SK-N-SH (cell line): Measurements from ENCODE around the gene FGD6. TPM values are rescaled to one million over a fixed set of nuclear protein-coding genes. Genes with fewer than 3 reads are reported as not detected.
A peak's percentile ranks its signal among the peaks of the same experiment; 100 is the strongest.

ENCODE experiments used
- CTCF ChIA-PET: fragments of 300-600, 350-600 bp; formaldehyde crosslinking; extraction: SDS; loops from one replicate; lab custom pipeline; 2021; lab: Yijun Ruan, JAX
- POLR2A ChIA-PET: fragments of 350-600 bp; sonication (Branson Sonifier 250); formaldehyde crosslinking; extraction: SDS; loops from one replicate; lab custom pipeline; 2020; ENCODE audit warnings: antibody characterized with exemption, inconsistent platforms; lab: Yijun Ruan, JAX
- DNase-seq: peaks from one replicate; pipeline ENCODE4 v3.0.0; 2012
- H2AFZ ChIP-seq: fragments of 200-600 bp; sonication (generic); 2 replicates; pipeline ENCODE4 v1.8.1; 2016; ENCODE audit warnings: antibody characterized with exemption, mild to moderate bottlenecking, low read depth
- H3F3A ChIP-seq: fragments of 200-600 bp; sonication (generic); replicated peaks from 2 replicates; pipeline ENCODE3; 2016; ENCODE audit warnings: antibody characterized with exemption, mild to moderate bottlenecking; ENCODE audit not compliant: insufficient read depth
- H3K27ac ChIP-seq, 2 experiments: fragments of 200-500 bp in 1 of 2; fragments of 200-600 bp in 1 of 2; sonication (Bioruptor generic) in 1 of 2; sonication (generic), shearing (Covaris generic) in 1 of 2; 2 replicates each; pipeline versions ENCODE4 v1.5.1 to v1.6.1; 2014 to 2016; ENCODE audit warnings: low read depth in 2 of 2, inconsistent platforms in 1 of 2, low read length in 1 of 2, mild to moderate bottlenecking in 1 of 2, mixed read lengths in 1 of 2
- H3K27me3 ChIP-seq: fragments of 200-600 bp; sonication (generic), shearing (Covaris generic); 2 replicates; pipeline ENCODE4 v1.6.1; 2016; ENCODE audit warnings: mixed run types; ENCODE audit not compliant: insufficient read depth
- H3K36me3 ChIP-seq, 2 experiments: fragments of 200-500 bp in 1 of 2; fragments of 200-600 bp in 1 of 2; sonication (Bioruptor generic) in 1 of 2; sonication (generic) in 1 of 2; replicated peaks in 1 of 2; 2 replicates each; pipeline versions ENCODE3 to v1.5.1; 2014 to 2016; ENCODE audit warnings: low read length in 1 of 2, mild to moderate bottlenecking in 1 of 2; ENCODE audit not compliant: insufficient read depth in 2 of 2, control insufficient read depth in 1 of 2
- H3K4me1 ChIP-seq, 2 experiments: fragments of 200-500 bp in 1 of 2; fragments of 200-600 bp in 1 of 2; sonication (Bioruptor generic) in 1 of 2; sonication (generic), shearing (Covaris generic) in 1 of 2; 2 replicates each; pipeline versions ENCODE4 v1.5.1 to v1.6.1; 2014 to 2016; ENCODE audit warnings: low read depth in 1 of 2, low read length in 1 of 2, mixed run types in 1 of 2; ENCODE audit not compliant: insufficient read depth in 2 of 2, control insufficient read depth in 1 of 2
- H3K4me2 ChIP-seq: fragments of 200-600 bp; sonication (generic), shearing (Covaris generic); 2 replicates; pipeline ENCODE4 v1.6.1; 2017; ENCODE audit warnings: mixed run types
- H3K4me3 ChIP-seq, 2 experiments: fragments of 200-500 bp in 1 of 2; fragments of 200-600 bp in 1 of 2; sonication (Bioruptor generic) in 1 of 2; sonication (generic), shearing (Covaris generic) in 1 of 2; 2 replicates each; pipeline versions ENCODE4 v1.5.1 to v1.8.1; 2014 to 2016; ENCODE audit warnings: low read depth in 2 of 2, inconsistent platforms in 1 of 2, low read length in 1 of 2, mild to moderate bottlenecking in 1 of 2, mixed read lengths in 1 of 2, moderate library complexity in 1 of 2
- H3K79me2 ChIP-seq: fragments of 200-600 bp; sonication (generic); 2 replicates; pipeline ENCODE4 v1.8.1; 2017; ENCODE audit warnings: mild to moderate bottlenecking; ENCODE audit not compliant: insufficient read depth
- H3K9ac ChIP-seq: fragments of 200-600 bp; sonication (generic); 2 replicates; pipeline ENCODE4 v1.6.1; 2017; ENCODE audit warnings: mixed run types
- H3K9me2 ChIP-seq: fragments of 200-600 bp; sonication (generic); 2 replicates; pipeline ENCODE4 v1.6.1; 2017; ENCODE audit warnings: mixed run types
- H3K9me3 ChIP-seq: fragments of 200-600 bp; sonication (generic); 2 replicates; pipeline ENCODE4 v1.6.1; 2017; ENCODE audit warnings: mixed run types, mild to moderate bottlenecking, moderate library complexity
- H4K20me1 ChIP-seq: fragments of 200-600 bp; sonication (generic); 2 replicates; pipeline ENCODE4 v1.6.1; 2017; ENCODE audit warnings: mild to moderate bottlenecking, mixed run types; ENCODE audit not compliant: insufficient read depth
- CHD2 ChIP-seq: fragments of 150-350 bp; IDR thresholded peaks from 2 replicates; pipeline ENCODE4 v1.6.1; 2018; ENCODE audit warnings: low read length; ENCODE audit not compliant: partially characterized antibody
- ELF1 ChIP-seq: IDR thresholded peaks from 2 replicates; pipeline ENCODE4 v1.4.0; 2012
- EP300 ChIP-seq, 2 experiments: IDR thresholded peaks; 2 replicates each; pipeline versions ENCODE4 v1.4.0 to v1.6.1; 2012; ENCODE audit warnings: borderline replicate concordance in 1 of 2, low read depth in 1 of 2, low read length in 1 of 2
- IRF3 ChIP-seq: fragments of 150-350 bp; IDR thresholded peaks from 2 replicates; pipeline ENCODE4 v1.6.1; 2016; ENCODE audit warnings: mild to moderate bottlenecking, low read depth, low read length
- MEF2A ChIP-seq: IDR thresholded peaks from 2 replicates; pipeline ENCODE4 v1.4.0; 2012; ENCODE audit warnings: low read depth, borderline replicate concordance
- MXI1 ChIP-seq: IDR thresholded peaks from 2 replicates; pipeline ENCODE4 v1.6.1; 2012; ENCODE audit warnings: mild to moderate bottlenecking, low read depth, low read length, improper control_type of control experiment
- NFIC ChIP-seq: IDR thresholded peaks from 2 replicates; pipeline ENCODE4 v1.4.0; 2012; ENCODE audit warnings: borderline replicate concordance
- NRF1 ChIP-seq: IDR thresholded peaks from 2 replicates; pipeline ENCODE4 v1.6.1; 2012; ENCODE audit warnings: low read depth, mild to moderate bottlenecking, low read length
- POLR2AphosphoS5 ChIP-seq: IDR thresholded peaks from 2 replicates; pipeline ENCODE4 v1.6.1; 2012; ENCODE audit warnings: low read depth, low read length
- RCOR1 ChIP-seq: fragments of 150-350 bp; IDR thresholded peaks from 2 replicates; pipeline ENCODE4 v1.6.1; 2017; ENCODE audit warnings: antibody characterized with exemption, low read length
- REST ChIP-seq: IDR thresholded peaks from 2 replicates; pipeline ENCODE4 v1.6.1; 2012; ENCODE audit warnings: mild to moderate bottlenecking, low read depth, low read length, moderate library complexity
- SIN3A ChIP-seq: IDR thresholded peaks from 2 replicates; pipeline ENCODE4 v1.6.1; 2012; ENCODE audit warnings: low read depth, mild to moderate bottlenecking, low read length, moderate library complexity, borderline replicate concordance
- SMC3 ChIP-seq: IDR thresholded peaks from 2 replicates; pipeline ENCODE4 v1.6.1; 2012; ENCODE audit warnings: low read depth, low read length, improper control_type of control experiment
- TCF12 ChIP-seq: IDR thresholded peaks from 2 replicates; pipeline ENCODE4 v1.4.0; 2012
- TEAD4 ChIP-seq: IDR thresholded peaks from 2 replicates; pipeline ENCODE4 v1.4.0; 2012; ENCODE audit warnings: mild to moderate bottlenecking, borderline replicate concordance; ENCODE audit not compliant: insufficient read depth
- USF1 ChIP-seq: IDR thresholded peaks from 2 replicates; pipeline ENCODE4 v1.4.0; 2012; ENCODE audit warnings: low read depth, borderline replicate concordance
- YY1 ChIP-seq: IDR thresholded peaks from 2 replicates; pipeline ENCODE4 v1.4.0; 2012; ENCODE audit warnings: low read depth, mild to moderate bottlenecking
- ZBTB33 ChIP-seq: IDR thresholded peaks from 2 replicates; pipeline ENCODE4 v1.4.0; 2012; ENCODE audit warnings: low read depth, borderline replicate concordance
- WGBS: methylation state at CpG from one replicate; pipeline ENCODE4 v1.1.6; 2017; ENCODE audit warnings: low lambda C conversion rate; 5-methylcytosine and 5-hydroxymethylcytosine counted together
- polyA plus RNA-seq, 3 experiments: library from polyadenylated mRNA; depleted of rRNA; stranded (reverse); fragments of >200 nt; gene quantifications; 2 replicates each; pipeline ENCODE4 v1.2.3, GENCODE V29; 2012
- TF ChIP-seq, protein P1 (sequence below): fragments of 200-600 bp; sonication (generic); IDR thresholded peaks from 2 replicates; pipeline ENCODE4 v1.6.1; 2017; ENCODE audit warnings: antibody characterized with exemption, mild to moderate bottlenecking, moderate library complexity
- TF ChIP-seq, protein P2 (sequence below): fragments of 150-350 bp; IDR thresholded peaks from 2 replicates; pipeline ENCODE4 v1.6.1; 2017; ENCODE audit warnings: antibody characterized with exemption, low read length, low read depth, borderline replicate concordance

FGD6 gene
- polyA plus RNA-seq, 1 of the 3 experiments (the other 2 are of a cell fraction): 2.8 TPM

- Histone ChIP-seq H2AFZ (no peak overlapping the region), H3K79me2 (peaks cover 84% of the 10 kb centered on the region), H3K36me3 (peaks cover 13 to 27% of the 10 kb centered on the region in 2 experiments), H3K27me3 (no peaks in the 10 kb centered on the region), H3K4me3 (no peak overlapping the region), H3K4me1 (peaks cover 7 to 34% of the 10 kb centered on the region in 2 experiments; a peak in 3 of 4 replicates), H3K9ac (no peak overlapping the region), H3F3A (peaks cover 31% of the 10 kb centered on the region), H3K4me2 (no peak overlapping the region; the same call in 1 of the 2 replicates), H3K27ac (peak overlapping the region; percentile 65 to 78), H3K9me2 (no peaks in the 10 kb centered on the region), H3K9me3 (no peaks in the 10 kb centered on the region), H4K20me1 (peaks cover 29% of the 10 kb centered on the region)
- DNase-seq: peak; percentile 46
- POLR2A ChIA-PET: no interaction called here
- CTCF ChIA-PET: no interaction called here
- 63% methylated on average over 8 of the region's 8 CpGs for WGBS
- TF ChIP-seq EP300 (IDR thresholded peaks at IDR 0.05; ENCODE audit: borderline replicate concordance in 1 of 2, low read depth in 1 of 2, low read length in 1 of 2) (peak; percentile 88 to 90), NFIC (peak; percentile 78), SIN3A (peak; percentile 81), CHD2 (peak; percentile 70), YY1 (no peak), NRF1 (no peak), TCF12 (peak; percentile 100), RCOR1 (peak; percentile 91), MEF2A (peak; percentile 83), SMC3 (no peak), USF1 (no peak), IRF3 (no peak), TEAD4 (peak; percentile 64), MXI1 (no peak), ZBTB33 (no peak; the same call in 1 of the 2 replicates), REST (no peak), ELF1 (0 out of 2 replicates have a peak, but pooled peaks have one; percentile 27), POLR2AphosphoS5 (peak; percentile 95)
- TF ChIP-seq, protein P1, sequence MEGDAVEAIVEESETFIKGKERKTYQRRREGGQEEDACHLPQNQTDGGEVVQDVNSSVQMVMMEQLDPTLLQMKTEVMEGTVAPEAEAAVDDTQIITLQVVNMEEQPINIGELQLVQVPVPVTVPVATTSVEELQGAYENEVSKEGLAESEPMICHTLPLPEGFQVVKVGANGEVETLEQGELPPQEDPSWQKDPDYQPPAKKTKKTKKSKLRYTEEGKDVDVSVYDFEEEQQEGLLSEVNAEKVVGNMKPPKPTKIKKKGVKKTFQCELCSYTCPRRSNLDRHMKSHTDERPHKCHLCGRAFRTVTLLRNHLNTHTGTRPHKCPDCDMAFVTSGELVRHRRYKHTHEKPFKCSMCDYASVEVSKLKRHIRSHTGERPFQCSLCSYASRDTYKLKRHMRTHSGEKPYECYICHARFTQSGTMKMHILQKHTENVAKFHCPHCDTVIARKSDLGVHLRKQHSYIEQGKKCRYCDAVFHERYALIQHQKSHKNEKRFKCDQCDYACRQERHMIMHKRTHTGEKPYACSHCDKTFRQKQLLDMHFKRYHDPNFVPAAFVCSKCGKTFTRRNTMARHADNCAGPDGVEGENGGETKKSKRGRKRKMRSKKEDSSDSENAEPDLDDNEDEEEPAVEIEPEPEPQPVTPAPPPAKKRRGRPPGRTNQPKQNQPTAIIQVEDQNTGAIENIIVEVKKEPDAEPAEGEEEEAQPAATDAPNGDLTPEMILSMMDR: no peak
- TF ChIP-seq, protein P2, sequence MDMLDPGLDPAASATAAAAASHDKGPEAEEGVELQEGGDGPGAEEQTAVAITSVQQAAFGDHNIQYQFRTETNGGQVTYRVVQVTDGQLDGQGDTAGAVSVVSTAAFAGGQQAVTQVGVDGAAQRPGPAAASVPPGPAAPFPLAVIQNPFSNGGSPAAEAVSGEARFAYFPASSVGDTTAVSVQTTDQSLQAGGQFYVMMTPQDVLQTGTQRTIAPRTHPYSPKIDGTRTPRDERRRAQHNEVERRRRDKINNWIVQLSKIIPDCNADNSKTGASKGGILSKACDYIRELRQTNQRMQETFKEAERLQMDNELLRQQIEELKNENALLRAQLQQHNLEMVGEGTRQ: no peak
These were observed 31.5 kb upstream of the FGD6 start for GRCh38 chr12:95248604-95249360.
